DMS53 treated with DMSO at 0.1 percent for 48 hours (cell line): ENCODE measurements around the gene GRIN2A.

Experiments
- DNase-seq: peaks from one replicate; lab custom pipeline; 2025; ENCODE audit not compliant: unreplicated experiment; lab: John Stamatoyannopoulos, UW

Gene GRIN2A

DNA sequence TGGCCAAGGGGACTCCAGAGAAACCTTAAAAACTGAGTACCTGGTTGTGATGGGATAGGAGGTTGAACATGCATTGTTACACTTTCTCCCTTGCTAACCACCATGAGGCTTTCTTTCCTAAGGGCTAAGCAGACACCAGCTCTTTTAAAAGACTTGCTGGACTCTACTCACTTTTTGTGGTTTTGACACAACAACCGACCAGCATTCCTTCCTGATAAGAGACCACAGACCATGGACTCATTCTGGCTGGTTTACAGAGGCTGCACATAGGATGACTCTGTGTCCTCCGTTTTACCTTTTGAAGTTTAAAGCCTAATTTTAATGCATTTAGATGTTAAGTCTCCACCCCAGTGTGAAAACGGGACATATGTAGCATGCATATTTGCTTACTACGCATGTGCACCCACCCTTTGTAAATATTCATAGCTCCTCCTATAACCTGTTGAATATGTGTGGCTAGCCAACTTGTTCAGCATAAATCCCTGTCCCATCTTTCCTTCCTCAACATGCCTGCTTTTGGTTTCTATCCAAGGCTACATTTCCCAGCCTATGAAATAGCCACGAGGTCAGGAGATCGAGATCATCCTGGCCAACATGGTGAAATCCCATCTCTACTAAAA is 475.9 kb downstream of the GRIN2A start:
- no peak for DNase-seq

- no peak for DNase-seq
These were observed 478.5 kb downstream of the GRIN2A start for GRCh38 chr16:9703731-9704130.
